ENCODE data around the gene L3HYPDH.

DNA sequence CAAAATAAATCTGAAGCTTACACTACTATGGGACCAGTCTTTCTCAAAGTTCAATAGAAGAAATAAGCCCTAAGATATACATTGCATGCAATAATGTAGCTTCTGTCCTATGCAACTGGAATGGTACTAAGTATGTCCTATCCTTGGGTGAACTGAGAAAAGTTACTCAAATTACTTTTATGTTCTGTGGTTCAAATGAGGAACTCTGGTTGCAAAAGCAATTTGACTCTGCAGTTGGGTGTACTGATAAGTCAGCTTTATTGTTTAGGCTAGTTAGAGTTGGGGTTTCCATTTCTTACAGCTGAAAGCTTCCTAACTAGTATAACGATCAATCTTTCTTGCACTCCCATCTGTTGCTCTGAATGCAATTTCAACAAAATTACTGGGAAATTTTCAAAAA lies 48.2 kb downstream of the L3HYPDH start:
- TF ChIP-seq POLR2AphosphoS5 (IDR thresholded peaks at IDR 0.05; ENCODE audit: insufficient read depth, low read depth, low read length) (no peak), FOS (IDR thresholded peaks at IDR 0.05; ENCODE audit: borderline replicate concordance, insufficient read depth, low read length) (no peak), EZH2 (IDR thresholded peaks at IDR 0.05; ENCODE audit: borderline replicate concordance, low read depth, low read length, severe bottlenecking) (no peak), POLR2A (IDR thresholded peaks at IDR 0.05; ENCODE audit: low read depth, low read length) (no peak), MYC (IDR thresholded peaks at IDR 0.05; ENCODE audit: low read depth, low read length) (no peak)
- TF ChIP-seq, protein P1, sequence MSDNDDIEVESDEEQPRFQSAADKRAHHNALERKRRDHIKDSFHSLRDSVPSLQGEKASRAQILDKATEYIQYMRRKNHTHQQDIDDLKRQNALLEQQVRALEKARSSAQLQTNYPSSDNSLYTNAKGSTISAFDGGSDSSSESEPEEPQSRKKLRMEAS (IDR thresholded peaks at IDR 0.05; ENCODE audit: insufficient read depth, insufficient read length) = no peak
- TF ChIP-seq, protein P2, sequence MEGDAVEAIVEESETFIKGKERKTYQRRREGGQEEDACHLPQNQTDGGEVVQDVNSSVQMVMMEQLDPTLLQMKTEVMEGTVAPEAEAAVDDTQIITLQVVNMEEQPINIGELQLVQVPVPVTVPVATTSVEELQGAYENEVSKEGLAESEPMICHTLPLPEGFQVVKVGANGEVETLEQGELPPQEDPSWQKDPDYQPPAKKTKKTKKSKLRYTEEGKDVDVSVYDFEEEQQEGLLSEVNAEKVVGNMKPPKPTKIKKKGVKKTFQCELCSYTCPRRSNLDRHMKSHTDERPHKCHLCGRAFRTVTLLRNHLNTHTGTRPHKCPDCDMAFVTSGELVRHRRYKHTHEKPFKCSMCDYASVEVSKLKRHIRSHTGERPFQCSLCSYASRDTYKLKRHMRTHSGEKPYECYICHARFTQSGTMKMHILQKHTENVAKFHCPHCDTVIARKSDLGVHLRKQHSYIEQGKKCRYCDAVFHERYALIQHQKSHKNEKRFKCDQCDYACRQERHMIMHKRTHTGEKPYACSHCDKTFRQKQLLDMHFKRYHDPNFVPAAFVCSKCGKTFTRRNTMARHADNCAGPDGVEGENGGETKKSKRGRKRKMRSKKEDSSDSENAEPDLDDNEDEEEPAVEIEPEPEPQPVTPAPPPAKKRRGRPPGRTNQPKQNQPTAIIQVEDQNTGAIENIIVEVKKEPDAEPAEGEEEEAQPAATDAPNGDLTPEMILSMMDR (IDR thresholded peaks at IDR 0.05; ENCODE audit: extremely low read depth in 1 of 2, insufficient read depth in 1 of 2, low read depth in 1 of 2, low read length in 2 of 2) = no peak

All from endothelial cell of umbilical vein (primary cell).